NCI-H146 treated with DMSO at 0.1 percent for 48 hours (cell line): Measurements from ENCODE around the gene SFPQ.
"Not testable (repeated sequence)": the region's sequence is repeated elsewhere in the genome, so short reads cannot be mapped to it uniquely, and the experiment has no call there.

ENCODE experiments used
- DNase-seq: peaks from one replicate; lab custom pipeline; 2025; ENCODE audit not compliant: unreplicated experiment; lab: John Stamatoyannopoulos, UW

Gene SFPQ

GRCh38 chr1:35142728-35143127 lies 50.2 kb downstream of the SFPQ start:
- not testable (repeated sequence) for DNase-seq

DNA sequence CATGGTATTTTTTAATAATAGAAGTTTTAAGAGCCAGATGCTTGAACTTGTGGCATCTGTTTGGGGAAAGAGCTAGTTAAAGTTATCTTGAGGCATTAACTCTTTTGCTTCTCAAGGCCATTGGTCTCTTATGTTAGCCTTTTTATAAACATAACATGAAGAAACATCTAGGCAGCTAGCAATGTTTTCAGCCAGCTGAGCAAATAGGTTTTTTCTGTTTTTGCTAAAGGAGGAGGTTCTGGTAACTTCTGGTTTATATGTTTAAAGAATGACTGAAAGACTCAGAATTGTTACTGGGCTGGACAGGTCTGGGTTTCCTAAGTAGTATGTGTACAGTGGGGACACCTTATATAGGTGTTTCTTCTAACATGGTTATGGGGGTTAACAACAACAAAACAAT lies 50.7 kb downstream of the SFPQ start:
- not testable (repeated sequence) for DNase-seq

- not testable (repeated sequence) for DNase-seq
Observed at GRCh38 chr1:35137590-35137989, 55.4 kb downstream of the SFPQ start.

DNA sequence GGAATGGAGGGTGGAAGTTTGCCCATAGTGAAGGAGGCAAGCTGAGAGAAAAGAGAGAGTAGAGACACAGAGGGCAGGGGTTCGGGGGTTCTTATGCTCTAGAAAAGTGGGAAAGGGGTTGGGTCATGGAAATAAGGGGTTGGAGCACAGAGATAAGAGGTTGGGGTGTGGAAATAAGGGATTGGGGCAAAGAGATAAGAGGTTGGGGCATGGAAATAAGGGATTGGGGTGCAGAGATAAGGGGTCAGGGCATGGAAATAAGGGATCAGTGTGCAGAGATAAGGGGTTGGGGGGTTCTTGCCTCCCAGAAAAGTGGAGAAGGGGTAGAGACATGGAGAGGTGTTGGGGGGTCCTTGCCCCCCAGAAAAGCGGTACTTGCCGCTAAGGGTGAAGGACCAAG lies 56.2 kb downstream of the SFPQ start:
- DNase-seq = no peak
